VCaP (cell line): ENCODE measurements around the gene PEMT.

Experiments
- H3K27ac ChIP-seq: fragments of 450-650 bp; 2 replicates; pipeline ENCODE4 v1.5.1; 2017
- CTCF ChIP-seq: fragments of 450-650 bp; conservative IDR thresholded peaks from 2 replicates; pipeline ENCODE4 v1.5.1; 2017; ENCODE audit warnings: mild to moderate bottlenecking, moderate library complexity

PEMT gene

GRCh38 chr17:17560975-17561374, 30.5 kb downstream of the PEMT start:
- TF ChIP-seq CTCF, result no peak
- peak overlapping the region; percentile 89 for H3K27ac ChIP-seq

- TF ChIP-seq CTCF, result no peak
- H3K27ac ChIP-seq, result peak overlapping the region; percentile 89; the same call in 1 of the 2 replicates
Measured at GRCh38 chr17:17560167-17560566, 31.3 kb downstream of the PEMT start.

DNA sequence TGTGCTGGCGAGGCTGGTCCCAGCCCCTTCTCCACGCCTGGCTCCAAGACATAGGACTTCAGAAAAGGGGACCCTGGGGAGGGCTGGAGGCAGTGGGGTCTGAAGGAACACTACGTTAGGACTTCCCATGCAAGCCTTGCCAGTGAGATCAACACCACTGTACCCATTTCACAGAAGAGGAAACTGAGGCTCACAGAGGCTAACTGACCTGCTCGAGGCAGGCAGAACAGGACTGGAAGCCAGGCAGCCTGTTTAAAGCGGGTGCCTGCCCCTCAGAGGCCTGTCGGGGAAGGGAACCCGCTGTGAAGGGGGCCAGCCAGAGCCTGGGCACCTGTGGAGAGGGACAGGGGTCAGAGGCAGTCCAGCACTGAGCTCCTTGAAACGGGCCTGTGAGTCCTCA, 32.3 kb downstream of the PEMT start:
- TF ChIP-seq CTCF, result no peak
- no peak overlapping the region for H3K27ac ChIP-seq

DNA sequence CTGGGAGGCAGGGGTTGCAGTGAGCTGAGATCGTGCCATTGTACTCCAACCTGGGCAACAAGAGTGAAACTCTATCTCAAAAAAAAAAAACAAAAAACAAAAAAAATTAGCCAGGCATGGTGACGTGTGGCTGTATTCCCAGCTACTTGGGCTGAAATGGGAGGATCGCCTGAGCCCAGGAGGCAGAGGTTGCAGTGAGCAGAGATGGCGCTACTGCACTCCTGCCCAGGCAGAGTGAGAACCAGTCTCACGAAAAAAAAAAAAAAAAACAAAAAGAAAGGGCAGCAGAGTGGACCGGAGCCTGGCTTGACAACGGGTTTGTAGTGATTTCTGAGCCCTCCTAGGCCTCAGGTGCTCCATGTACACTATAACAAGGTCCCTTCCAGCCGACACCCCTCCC, 33.1 kb downstream of the PEMT start:
- no peak overlapping the region for H3K27ac ChIP-seq
- no peak for TF ChIP-seq CTCF

DNA sequence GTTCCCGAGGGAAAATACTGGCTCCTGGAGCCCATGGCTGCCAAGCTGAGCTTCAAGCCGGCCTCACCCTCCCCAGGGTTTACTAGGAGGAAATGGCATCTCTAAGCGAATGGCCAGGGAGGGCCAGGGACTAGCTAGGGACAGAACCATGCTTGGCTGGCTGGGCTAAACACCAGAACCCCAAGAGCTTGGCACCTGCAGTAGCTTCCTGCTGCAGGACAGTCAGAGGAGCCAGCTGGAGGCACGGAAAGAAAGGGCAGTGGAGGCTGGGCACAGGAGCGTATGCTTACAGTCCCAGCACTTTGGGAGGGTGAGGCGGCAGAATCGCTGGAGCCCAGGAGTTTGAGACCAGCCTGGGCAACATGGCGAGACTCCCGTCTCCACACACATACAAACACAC, 33.7 kb downstream of the PEMT start:
- no peak overlapping the region for H3K27ac ChIP-seq
- no peak for TF ChIP-seq CTCF

DNA sequence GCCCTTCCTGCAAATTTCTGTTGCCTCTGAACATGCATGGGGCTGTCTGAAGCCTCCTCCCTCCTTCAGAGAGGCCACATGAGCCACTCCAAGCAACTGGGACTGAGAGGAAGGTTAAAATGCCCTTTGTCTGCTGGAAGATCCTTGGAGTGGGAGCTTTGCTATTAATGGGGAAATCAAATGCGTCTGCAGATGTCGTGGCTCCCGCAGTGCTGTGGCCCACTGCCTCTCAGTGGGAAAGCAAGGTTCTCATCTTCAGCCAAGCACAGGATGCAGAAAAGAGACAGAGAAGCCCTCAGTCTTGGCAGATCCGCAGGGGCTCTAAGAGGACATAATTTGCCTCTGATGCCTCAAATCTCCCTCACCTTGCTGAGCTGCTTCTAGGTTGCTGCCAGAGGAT, 34.8 kb downstream of the PEMT start:
- no peak overlapping the region for H3K27ac ChIP-seq
- TF ChIP-seq CTCF, result no peak

- no peak for TF ChIP-seq CTCF
- H3K27ac ChIP-seq, result no peak overlapping the region
Measured at GRCh38 chr17:17555906-17556305, 35.6 kb downstream of the PEMT start.

GRCh38 chr17:17555151-17555550, 36.4 kb downstream of the PEMT start:
- no peak for TF ChIP-seq CTCF
- H3K27ac ChIP-seq, result no peak overlapping the region
